ENCODE results near the gene DTX2. TPM values are rescaled to one million over a fixed set of nuclear protein-coding genes. Genes with fewer than 3 reads are reported as not detected.
"Not testable (repeated sequence)": the region's sequence is repeated elsewhere in the genome, so short reads cannot be mapped to it uniquely, and the experiment has no call there.

DTX2 gene
- total RNA-seq, 2 donors from 2014 or later = 57.9 to 120 TPM

GRCh38 chr7:76482660-76483059 lies 21.2 kb downstream of the DTX2 start:
- ATAC-seq = not testable (repeated sequence)

GRCh38 chr7:76483081-76483480 lies 21.6 kb downstream of the DTX2 start:
- intact Hi-C loops (cut with DNase I, micrococcal nuclease); DNase-seq; ATAC-seq: not testable (repeated sequence)

More at GRCh38 chr7:76482660-76483059, 21.2 kb downstream of the DTX2 start:
- intact Hi-C loops (cut with DNase I, micrococcal nuclease); DNase-seq: not testable (repeated sequence)

- intact Hi-C loops (cut with DNase I, micrococcal nuclease); ATAC-seq; DNase-seq: not testable (repeated sequence)
Measured at GRCh38 chr7:76484456-76484855, 22.9 kb downstream of the DTX2 start.

DNA sequence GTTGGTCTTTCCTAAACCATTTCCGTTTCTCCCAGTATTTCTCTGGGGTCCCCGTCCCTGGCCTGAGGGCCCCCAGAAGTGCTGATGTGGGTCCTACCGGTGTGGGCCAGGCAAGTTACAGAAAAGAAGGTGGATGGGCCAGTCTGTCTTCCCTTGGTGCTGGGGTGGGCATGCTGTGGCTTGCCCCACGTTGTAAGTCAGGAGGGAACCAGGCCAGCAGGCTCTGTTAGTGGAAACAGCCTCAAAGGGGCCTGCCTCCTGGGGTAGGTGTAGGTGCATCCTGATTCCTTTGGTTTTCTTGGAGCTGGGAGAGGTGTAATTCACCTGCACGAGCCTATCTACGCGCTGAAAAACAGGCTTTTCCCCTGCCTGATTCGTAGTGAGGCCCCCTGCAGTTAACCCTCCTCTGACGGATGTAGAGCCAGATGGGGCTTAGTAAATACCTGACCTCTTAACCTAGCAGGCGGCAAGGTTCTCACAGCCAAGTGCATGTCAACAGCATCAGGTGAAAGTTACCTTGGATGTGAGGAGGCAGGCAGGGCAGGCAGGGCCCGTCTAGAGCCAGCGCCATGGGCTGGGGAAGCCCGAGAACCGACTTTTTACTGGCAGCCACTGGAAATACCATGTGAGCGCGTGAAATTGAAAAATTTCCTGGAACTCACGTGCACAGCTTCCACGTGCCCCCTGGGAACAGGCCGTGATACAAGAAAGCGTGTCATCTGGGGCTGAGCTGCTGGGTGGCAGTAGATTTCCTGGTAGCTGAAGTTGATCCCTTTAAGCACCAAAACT lies 24.5 kb downstream of the DTX2 start:
- DNase-seq; intact Hi-C loops (cut with DNase I, micrococcal nuclease): not testable (repeated sequence)
- peak; percentile 2 for ATAC-seq

GRCh38 chr7:76486618-76487017 lies 25.1 kb downstream of the DTX2 start:
- peak; percentile 62 for ATAC-seq
- intact Hi-C loops (cut with DNase I, micrococcal nuclease); DNase-seq: not testable (repeated sequence)

DNA sequence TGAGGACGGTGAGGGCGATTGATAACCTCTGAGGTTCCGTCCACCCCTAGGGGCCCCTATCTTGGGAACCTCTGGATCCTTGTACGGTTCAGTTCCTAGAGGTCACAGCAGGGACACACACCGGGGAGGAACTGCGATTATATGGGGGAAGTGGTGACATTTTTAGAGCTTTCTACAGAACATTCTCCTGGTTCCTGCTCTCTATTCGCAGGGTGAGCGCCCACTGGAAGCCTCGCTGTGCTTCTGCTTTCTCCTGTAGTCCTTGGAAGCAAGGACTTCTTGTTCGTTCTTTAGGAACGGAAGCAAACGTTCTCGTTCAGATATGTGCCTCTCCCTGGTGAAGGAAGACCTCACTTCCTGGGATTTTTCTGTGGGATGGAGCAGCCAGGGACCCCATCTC lies 26.5 kb downstream of the DTX2 start:
- intact Hi-C loops (cut with DNase I, micrococcal nuclease); ATAC-seq; DNase-seq: not testable (repeated sequence)

GRCh38 chr7:76492139-76492538 lies 30.6 kb downstream of the DTX2 start:
- ATAC-seq; DNase-seq; intact Hi-C loops (cut with DNase I, micrococcal nuclease): not testable (repeated sequence)

DNA sequence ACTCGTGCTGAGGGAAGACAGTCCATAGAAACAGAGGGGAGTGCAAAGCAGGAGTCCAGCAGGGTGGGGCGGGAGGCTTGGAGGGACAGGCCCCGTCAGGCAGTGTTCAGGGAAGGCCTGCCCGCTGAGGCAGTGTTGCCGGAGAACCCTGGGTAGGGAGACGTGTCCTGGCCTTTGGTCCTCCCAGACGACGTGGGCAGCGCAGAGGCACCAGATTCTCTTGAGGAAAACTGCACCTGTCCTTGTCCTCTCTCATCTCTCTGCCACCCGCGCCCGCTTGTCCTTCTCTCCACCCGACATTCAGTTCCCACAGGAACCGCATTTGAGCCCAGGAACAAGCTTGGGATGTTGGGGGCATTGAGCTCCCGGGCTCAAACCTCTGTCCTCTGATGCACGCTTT lies 34.2 kb downstream of the DTX2 start:
- intact Hi-C loops (cut with DNase I, micrococcal nuclease); ATAC-seq; DNase-seq: not testable (repeated sequence)

DNA sequence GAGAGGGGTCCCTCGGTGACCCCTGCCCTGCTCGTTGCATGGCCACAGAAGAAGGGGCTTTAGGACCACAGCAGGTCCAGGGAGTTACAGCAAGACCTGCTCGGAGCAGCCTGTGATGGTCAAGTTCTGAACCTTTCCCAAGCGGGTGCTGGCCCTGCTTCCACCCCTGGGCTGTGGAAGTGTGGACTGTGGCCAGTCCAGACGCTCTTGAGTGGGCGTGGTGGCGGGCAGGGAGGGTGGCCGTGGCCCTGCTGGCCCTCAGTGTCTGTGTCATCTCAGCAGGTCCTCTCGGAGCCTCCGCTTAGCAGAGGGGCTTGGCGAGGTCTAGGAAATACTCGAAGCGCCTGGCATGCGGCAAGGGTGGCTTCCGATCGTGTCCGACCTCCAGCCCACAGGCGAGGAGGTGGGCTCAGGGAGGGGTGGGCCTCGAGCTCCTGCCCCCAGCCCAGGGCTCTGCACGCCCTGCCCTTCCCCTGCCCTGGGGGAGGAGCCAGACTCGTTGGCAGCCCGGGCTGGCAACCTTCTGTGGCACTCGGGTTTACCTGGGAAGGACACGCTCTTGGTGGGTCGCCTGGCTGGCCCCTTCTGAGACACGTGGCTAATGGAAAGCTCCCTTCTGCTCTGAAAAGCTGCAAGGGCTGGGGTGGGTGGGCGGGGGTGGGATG lies 36.5 kb downstream of the DTX2 start:
- DNase-seq; intact Hi-C loops (cut with DNase I, micrococcal nuclease); ATAC-seq: not testable (repeated sequence)

DNA sequence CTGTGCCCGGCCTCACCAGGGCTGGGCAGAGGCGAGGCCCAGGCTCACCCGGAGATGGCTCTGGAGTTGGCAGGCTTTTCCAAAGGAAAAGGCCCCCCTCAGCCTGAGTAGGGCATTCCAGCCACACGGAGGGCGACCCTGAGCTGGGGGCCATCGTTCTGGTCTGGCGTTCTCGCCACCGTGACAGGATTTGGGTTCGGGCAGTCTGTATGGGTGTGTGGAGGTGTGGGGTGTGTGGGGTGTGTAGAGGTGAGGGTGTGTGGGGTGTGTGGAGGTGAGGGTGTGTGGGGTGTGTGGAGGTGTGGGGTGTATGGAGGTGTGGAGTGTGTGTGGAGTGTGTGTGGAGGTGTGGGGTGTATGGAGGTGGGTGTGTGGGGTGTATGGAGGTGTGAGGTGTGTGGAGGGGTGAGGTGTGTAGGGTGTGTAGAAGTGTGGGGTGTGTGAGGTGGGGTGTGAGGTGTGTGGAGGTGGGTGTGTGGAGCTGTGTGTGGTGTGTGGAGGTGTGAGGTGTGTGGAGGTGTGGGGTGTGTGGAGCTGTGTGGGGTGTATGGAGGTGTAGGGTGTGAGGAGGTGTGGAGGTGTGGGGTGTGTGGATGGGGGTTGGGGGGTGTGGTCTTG lies 37.2 kb downstream of the DTX2 start:
- DNase-seq; ATAC-seq; intact Hi-C loops (cut with DNase I, micrococcal nuclease): not testable (repeated sequence)

GRCh38 chr7:76499201-76499923 lies 37.9 kb downstream of the DTX2 start:
- ATAC-seq; intact Hi-C loops (cut with DNase I, micrococcal nuclease): not testable (repeated sequence)

DNA sequence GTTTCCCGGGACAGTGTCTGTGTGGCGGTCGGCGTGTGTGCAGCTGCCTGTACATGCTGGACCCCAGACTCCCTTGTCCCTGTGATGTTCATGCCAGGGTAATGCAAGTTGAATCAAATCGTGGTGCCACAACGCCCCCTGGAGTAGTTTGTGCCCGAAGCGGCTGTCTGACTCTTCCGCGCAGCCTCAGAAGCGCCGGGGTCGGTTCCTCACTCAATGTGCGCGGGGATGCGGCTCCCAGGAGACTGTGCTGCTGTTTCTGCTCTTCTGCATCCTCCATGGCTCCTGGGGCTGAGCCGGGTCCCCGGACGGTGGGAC lies 38.4 kb downstream of the DTX2 start:
- DNase-seq; ATAC-seq; intact Hi-C loops (cut with DNase I, micrococcal nuclease): not testable (repeated sequence)

More at GRCh38 chr7:76499201-76499923, 37.9 kb downstream of the DTX2 start:
- not testable (repeated sequence) for DNase-seq

GRCh38 chr7:76502224-76502623 lies 40.7 kb downstream of the DTX2 start:
- ATAC-seq; DNase-seq; intact Hi-C loops (cut with DNase I, micrococcal nuclease): not testable (repeated sequence)

DNA sequence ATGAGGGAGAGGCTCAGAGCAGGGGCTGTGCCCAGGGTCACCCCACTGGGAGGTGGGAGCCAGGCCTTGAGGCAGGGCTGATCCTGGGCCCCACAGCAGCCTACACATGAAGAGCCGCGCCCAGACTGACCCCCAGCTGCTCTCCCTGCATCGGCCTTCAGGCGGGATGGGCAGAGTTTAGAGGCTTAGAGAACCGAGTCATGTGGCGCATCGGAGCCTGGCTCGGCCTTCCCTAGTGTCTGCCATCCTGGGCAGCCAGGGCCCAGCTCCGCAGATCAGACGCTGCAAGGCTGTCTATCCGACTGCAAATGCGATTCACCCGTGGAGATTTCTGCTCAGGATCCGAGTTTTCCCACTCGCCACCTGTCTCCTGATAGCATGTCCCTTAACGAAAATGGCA lies 41.3 kb downstream of the DTX2 start:
- intact Hi-C loops (cut with DNase I, micrococcal nuclease); ATAC-seq: not testable (repeated sequence)
- peak in 1 of 2 donors; percentile 18 for DNase-seq

- intact Hi-C loops (cut with DNase I, micrococcal nuclease); ATAC-seq; DNase-seq: not testable (repeated sequence)
Measured at GRCh38 chr7:76503244-76503643, 41.7 kb downstream of the DTX2 start.

DNA sequence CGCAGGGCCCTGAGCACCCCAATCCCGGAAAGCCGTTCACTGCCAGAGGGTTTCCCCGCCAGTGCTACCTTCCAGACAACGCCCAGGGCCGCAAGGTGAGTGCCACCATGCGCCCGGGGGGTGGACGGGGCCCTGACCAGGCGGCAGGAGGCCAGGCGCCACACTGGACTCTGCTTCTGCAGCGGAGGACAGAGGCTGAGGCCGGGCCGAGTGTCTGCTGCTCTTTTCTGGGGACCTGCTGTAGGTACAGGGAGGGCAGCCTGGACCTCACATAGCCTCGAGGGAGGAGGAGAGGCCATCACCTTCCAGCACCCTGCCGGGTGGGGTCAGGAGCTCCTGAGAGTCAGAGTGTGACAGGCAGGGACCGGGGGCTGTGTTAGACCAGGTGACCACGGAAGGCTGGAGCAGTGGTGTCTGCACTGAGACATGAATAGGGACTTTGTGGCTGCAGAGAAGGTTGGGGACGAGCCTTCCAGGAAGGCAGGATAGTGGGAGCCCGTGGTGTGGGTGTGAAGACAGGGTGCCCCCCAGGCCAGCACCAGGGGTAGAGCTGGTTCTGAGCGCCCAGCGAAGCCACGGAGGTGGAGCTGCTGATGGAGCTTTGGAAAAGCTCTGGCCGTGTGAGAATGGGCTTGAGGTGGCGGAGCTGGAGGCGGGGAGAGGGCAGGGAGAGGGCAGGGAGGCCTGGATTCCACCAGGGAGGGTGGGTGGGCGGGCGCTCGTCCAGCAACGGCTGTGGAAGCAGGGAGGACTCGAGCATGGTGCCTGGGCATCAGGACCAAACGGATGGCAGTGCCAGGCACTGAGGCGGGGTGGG lies 43.0 kb downstream of the DTX2 start:
- ATAC-seq = peak; percentile 16
- intact Hi-C loops (cut with DNase I, micrococcal nuclease) = not testable (repeated sequence)
- peak in 1 of 2 donors; percentile 19 for DNase-seq

DNA sequence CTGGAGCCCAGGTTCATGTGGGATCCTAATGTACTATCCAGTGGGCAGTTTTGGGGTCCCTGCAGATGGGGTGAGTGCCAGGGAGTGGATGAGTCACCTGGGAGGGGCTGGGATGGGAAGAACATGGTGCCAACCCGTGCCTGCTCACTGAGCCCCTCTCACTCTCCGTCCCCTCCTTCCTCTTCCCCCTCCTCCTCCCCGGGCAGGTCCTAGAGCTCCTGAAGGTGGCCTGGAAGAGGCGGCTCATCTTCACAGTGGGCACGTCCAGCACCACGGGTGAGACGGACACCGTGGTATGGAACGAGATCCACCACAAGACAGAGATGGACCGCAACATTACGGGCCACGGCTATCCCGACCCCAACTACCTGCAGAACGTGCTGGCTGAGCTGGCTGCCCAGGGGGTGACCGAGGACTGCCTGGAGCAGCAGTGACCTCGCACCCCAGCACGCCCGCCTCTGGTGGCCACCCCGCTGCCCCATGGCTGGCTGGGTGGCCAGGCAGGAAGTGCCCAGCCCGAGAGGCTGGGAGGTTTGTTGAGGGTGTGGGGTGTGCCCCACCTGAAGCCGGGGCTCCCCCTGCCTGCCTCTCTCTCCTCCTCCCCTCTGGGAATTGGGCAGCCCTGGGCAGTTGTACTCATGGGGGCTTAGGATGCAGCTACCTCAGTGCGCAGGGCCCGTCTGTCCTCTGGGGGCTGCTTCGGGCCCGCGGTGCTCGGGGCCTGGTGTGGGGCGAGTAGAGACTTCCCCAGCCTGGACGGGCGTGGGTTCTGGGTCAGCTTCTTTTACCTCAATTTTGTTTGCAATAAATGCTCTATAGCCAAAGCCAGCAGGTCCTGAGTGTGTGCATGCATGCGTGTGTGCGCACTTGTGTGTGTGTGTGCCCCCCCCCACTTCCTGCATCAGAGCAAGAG lies 43.9 kb downstream of the DTX2 start:
- peak in 1 of 2 donors; percentile 23 for DNase-seq
- ATAC-seq = no peak
- intact Hi-C loops (cut with DNase I, micrococcal nuclease) = no loop called here
